ENCODE data around the gene GPR137B. TPM values are rescaled to one million over a fixed set of nuclear protein-coding genes. Genes with fewer than 3 reads are reported as not detected.

Gene GPR137B
- total and polyA plus RNA-seq, 2 of the 4 experiments (the other 2 are of a cell fraction) = 4.5 to 12.3 TPM

- DNase-seq = peak; percentile 43
These were observed 6.1 kb downstream of the GPR137B start for GRCh38 chr1:236148470-236148845.

More at GRCh38 chr1:236148470-236148845, 6.1 kb downstream of the GPR137B start:
- H3K27me3 ChIP-seq (ENCODE audit: control insufficient read depth, insufficient read depth, low read length) = no peaks in the 10 kb centered on the region
- H3K27ac ChIP-seq (ENCODE audit: insufficient read depth, low read length) = no peak overlapping the region
- H4K8ac ChIP-seq (ENCODE audit: low read depth in 2 of 2, low read length in 2 of 2) = no peak overlapping the region
- H2BK15ac ChIP-seq (ENCODE audit: low read depth, low read length) = no peak overlapping the region
- no peak overlapping the region for H2BK5ac ChIP-seq (ENCODE audit: low read depth, low read length, poor library complexity, severe bottlenecking)
- no peak overlapping the region for H2AFZ ChIP-seq (replicated peaks; ENCODE audit: low read length, poor library complexity)
- CTCF ChIA-PET = no interaction called here
- no peak overlapping the region for H2AK5ac ChIP-seq (ENCODE audit: low read depth, low read length)
- no peak overlapping the region for H4K91ac ChIP-seq (ENCODE audit: insufficient read depth, low read depth, low read length)
- TF ChIP-seq, protein P1, sequence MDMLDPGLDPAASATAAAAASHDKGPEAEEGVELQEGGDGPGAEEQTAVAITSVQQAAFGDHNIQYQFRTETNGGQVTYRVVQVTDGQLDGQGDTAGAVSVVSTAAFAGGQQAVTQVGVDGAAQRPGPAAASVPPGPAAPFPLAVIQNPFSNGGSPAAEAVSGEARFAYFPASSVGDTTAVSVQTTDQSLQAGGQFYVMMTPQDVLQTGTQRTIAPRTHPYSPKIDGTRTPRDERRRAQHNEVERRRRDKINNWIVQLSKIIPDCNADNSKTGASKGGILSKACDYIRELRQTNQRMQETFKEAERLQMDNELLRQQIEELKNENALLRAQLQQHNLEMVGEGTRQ (IDR thresholded peaks at IDR 0.05; ENCODE audit: low read depth, low read length) = no peak
- TF ChIP-seq FOS (IDR thresholded peaks at IDR 0.05; ENCODE audit: low read depth, low read length) (no peak), CEBPB (IDR thresholded peaks at IDR 0.05; ENCODE audit: low read depth, low read length) (no peak), MAZ (IDR thresholded peaks at IDR 0.05; ENCODE audit: borderline replicate concordance, low read depth, low read length) (no peak), RAD21 (IDR thresholded peaks at IDR 0.05; ENCODE audit: low read length) (no peak), RFX5 (IDR thresholded peaks at IDR 0.05; ENCODE audit: low read depth, low read length) (no peak), POLR2A (IDR thresholded peaks at IDR 0.05; ENCODE audit: low read depth, low read length) (no peak), BHLHE40 (IDR thresholded peaks at IDR 0.05; ENCODE audit: low read depth, low read length) (no peak), RCOR1 (IDR thresholded peaks at IDR 0.05; ENCODE audit: insufficient replicate concordance, low read length) (no peak), MAFK (IDR thresholded peaks at IDR 0.05; ENCODE audit: low read depth, low read length) (no peak), SMC3 (IDR thresholded peaks at IDR 0.05; ENCODE audit: low read depth, low read length) (no peak), CHD1 (IDR thresholded peaks at IDR 0.05; ENCODE audit: low read depth, low read length) (no peak), CTCF (conservative IDR thresholded peaks at IDR 0.05; ENCODE audit: low read depth, low read length) (no peak), MXI1 (IDR thresholded peaks at IDR 0.05; ENCODE audit: borderline replicate concordance, low read depth, low read length) (no peak), NFE2L2 (IDR thresholded peaks at IDR 0.05; ENCODE audit: low read depth, low read length) (no peak)
- TF ChIP-seq, protein P2, sequence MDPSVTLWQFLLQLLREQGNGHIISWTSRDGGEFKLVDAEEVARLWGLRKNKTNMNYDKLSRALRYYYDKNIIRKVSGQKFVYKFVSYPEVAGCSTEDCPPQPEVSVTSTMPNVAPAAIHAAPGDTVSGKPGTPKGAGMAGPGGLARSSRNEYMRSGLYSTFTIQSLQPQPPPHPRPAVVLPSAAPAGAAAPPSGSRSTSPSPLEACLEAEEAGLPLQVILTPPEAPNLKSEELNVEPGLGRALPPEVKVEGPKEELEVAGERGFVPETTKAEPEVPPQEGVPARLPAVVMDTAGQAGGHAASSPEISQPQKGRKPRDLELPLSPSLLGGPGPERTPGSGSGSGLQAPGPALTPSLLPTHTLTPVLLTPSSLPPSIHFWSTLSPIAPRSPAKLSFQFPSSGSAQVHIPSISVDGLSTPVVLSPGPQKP (IDR thresholded peaks at IDR 0.05; ENCODE audit: borderline replicate concordance, low read depth, low read length) = no peak
- no peak overlapping the region for H3K4me3 ChIP-seq (ENCODE audit: insufficient read depth, low read depth, low read length)
- 43% methylated on average over 3 of the region's 8 CpGs; no CpG with 5 or more reads in 1 of the 2 experiments for WGBS, 2 experiments (ENCODE audit: extremely low coverage in 2 of 2, insufficient read length in 1 of 2)
- H3K4ac ChIP-seq (ENCODE audit: low read depth, low read length) = no peak overlapping the region; the same call in 1 of the 2 replicates
- H3K36me3 ChIP-seq (ENCODE audit: control insufficient read depth, insufficient read depth, low read length) = 0 out of 2 replicates have a peak, but pooled peaks cover 2% of the 10 kb centered on the region
- POLR2A ChIA-PET (ENCODE audit: unreplicated experiment) = no interaction called here
- dilution Hi-C loops (cut with HindIII; ENCODE audit: low sequenced_read_pairs, unreplicated experiment) = no loop called here
- H2BK120ac ChIP-seq (ENCODE audit: low read depth, low read length) = no peak overlapping the region
- no peak overlapping the region for H3K4me2 ChIP-seq (ENCODE audit: low read depth, low read length)
- H3K9me1 ChIP-seq (ENCODE audit: insufficient read depth, low read length) = peaks cover 8% of the 10 kb centered on the region; the same call in 1 of the 2 replicates
- peaks cover 2% of the 10 kb centered on the region; the same call in 1 of the 2 replicates for H3K4me1 ChIP-seq (ENCODE audit: control insufficient read depth, insufficient read depth, low read length)
- no peak overlapping the region for H2BK20ac ChIP-seq (ENCODE audit: low read depth, low read length)
- H3K23ac ChIP-seq (ENCODE audit: low read depth, low read length) = no peak overlapping the region
- no peak overlapping the region for H3K56ac ChIP-seq (ENCODE audit: extremely low read depth, insufficient read depth, low read length)
- no peak for ATAC-seq (ENCODE audit: low read depth)
- no peaks in the 10 kb centered on the region for H3K9me3 ChIP-seq (ENCODE audit: control insufficient read depth, insufficient read depth, low read length)
- H4K20me1 ChIP-seq (ENCODE audit: insufficient read depth, low read length) = peaks cover 19% of the 10 kb centered on the region
- H4K5ac ChIP-seq (ENCODE audit: low read depth, low read length) = no peak overlapping the region
- H3K14ac ChIP-seq (replicated peaks; ENCODE audit: low read depth, low read length) = no peak overlapping the region
- intact Hi-C loops (cut with micrococcal nuclease) = no loop called here
- H3K9ac ChIP-seq (ENCODE audit: low read depth, low read length) = no peak overlapping the region
- no TSS peak for BruUV-seq (replicated peaks)
- no peak overlapping the region for H2AK9ac ChIP-seq (replicated peaks; ENCODE audit: low read depth, low read length, poor library complexity)
- in situ Hi-C loops (cut with MboI; ENCODE audit: low sequenced_read_pairs) = no loop called here
- H3K18ac ChIP-seq (ENCODE audit: low read depth, low read length) = no peak overlapping the region
- H3K79me1 ChIP-seq (ENCODE audit: low read depth in 1 of 2, low read length in 2 of 2) = peaks cover 10 to 17% of the 10 kb centered on the region in 2 experiments
